SK-N-SH treated with all-trans-retinoic acid at 6 μM for 48 hours (cell line): ENCODE results near the gene CHST12.

ENCODE experiments used
- CREB5 ChIP-seq: fragments of 250-450 bp; sonication (Bioruptor Pico); IDR thresholded peaks from 2 replicates; pipeline ENCODE4 v1.5.1; 2020; ENCODE audit warnings: low read depth, mild to moderate bottlenecking, moderate library complexity
- PATZ1 ChIP-seq: fragments of 250-450 bp; sonication (Bioruptor Pico); IDR thresholded peaks from 2 replicates; pipeline ENCODE4 v1.8.0; 2020; ENCODE audit warnings: mild to moderate bottlenecking, moderate library complexity, borderline replicate concordance
- TOX ChIP-seq: fragments of 250-450 bp; sonication (Bioruptor Pico); IDR thresholded peaks from 2 replicates; pipeline ENCODE4 v1.8.0; 2021; ENCODE audit warnings: mild to moderate bottlenecking, moderate library complexity, borderline replicate concordance
- ZFP3 ChIP-seq: fragments of 250-450 bp; sonication (Bioruptor Pico); IDR thresholded peaks from 2 replicates; pipeline ENCODE4 v1.5.0; 2020; ENCODE audit warnings: mild to moderate bottlenecking, moderate library complexity
- ZNF70 ChIP-seq: fragments of 450-650 bp; formaldehyde crosslinking; IDR thresholded peaks from 2 replicates; pipeline ENCODE4 v1.5.0; 2020; ENCODE audit warnings: mild to moderate bottlenecking, moderate library complexity
- ZNF8 ChIP-seq: fragments of 450-650 bp; formaldehyde crosslinking; IDR thresholded peaks from 2 replicates; pipeline ENCODE4 v1.5.0; 2020; ENCODE audit warnings: mild to moderate bottlenecking, moderate library complexity

- no peak for TF ChIP-seq ZNF8 (CRISPR knock-in tag)
- no peak for TF ChIP-seq ZNF70 (CRISPR knock-in tag)
- TF ChIP-seq CREB5 (CRISPR knock-in tag) = no peak
- TF ChIP-seq PATZ1 (CRISPR knock-in tag) = no peak
- no peak for TF ChIP-seq ZFP3 (CRISPR knock-in tag)
- TF ChIP-seq TOX (CRISPR knock-in tag) = no peak
Observed at GRCh38 chr7:2474813-2475677, 71.6 kb downstream of the CHST12 start.
